Transverse colon (tissue), 4 donors: Measurements from ENCODE around the gene OPALIN.

Source experiments
- POLR2A ChIP-seq: fragments of 450-650 bp; IDR thresholded peaks from one replicate; pipeline ENCODE4 v1.6.1; 2016; ENCODE audit warnings: antibody characterized with exemption, mild to moderate bottlenecking, moderate library complexity
- POLR2AphosphoS5 ChIP-seq, 3 donors: sonication (generic); formaldehyde crosslinking; IDR thresholded peaks; one replicate each; pipeline ENCODE4 v1.6.1; 2016; ENCODE audit warnings: antibody characterized with exemption in 3 of 3
- TF ChIP-seq, protein P1 (sequence below), 5 experiments: fragments of 200-600 bp in 3 of 5; fragments of 450-650 bp in 2 of 5; sonication (generic) in 3 of 5; IDR thresholded peaks; 1 replicate in 2 of 5; 2 replicates in 3 of 5; pipeline ENCODE4 v1.5.1; 2016 to 2017; ENCODE audit warnings: antibody characterized with exemption in 5 of 5, inconsistent platforms in 3 of 5, mild to moderate bottlenecking in 2 of 5, moderate library complexity in 1 of 5

DNA sequence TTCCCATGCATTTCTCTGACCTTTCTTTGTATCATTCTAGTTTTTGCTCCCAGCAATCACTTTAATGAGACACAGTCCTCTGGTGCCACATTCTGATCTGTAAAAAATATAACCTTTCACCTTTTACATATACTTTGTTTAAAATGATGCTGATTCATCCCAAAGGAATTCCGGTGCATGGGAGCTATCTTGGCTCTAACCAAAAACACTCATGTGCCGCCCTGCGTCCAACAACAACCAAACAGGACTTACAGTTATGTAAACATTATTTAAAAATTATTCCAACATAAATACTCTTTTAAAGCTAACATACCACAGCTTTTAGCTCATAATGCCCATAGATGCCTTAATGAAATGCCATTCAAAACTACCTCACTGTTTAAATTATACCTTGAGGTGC lies 7.7 kb upstream of the OPALIN start:
- no peak for TF ChIP-seq POLR2A
- TF ChIP-seq, protein P1, sequence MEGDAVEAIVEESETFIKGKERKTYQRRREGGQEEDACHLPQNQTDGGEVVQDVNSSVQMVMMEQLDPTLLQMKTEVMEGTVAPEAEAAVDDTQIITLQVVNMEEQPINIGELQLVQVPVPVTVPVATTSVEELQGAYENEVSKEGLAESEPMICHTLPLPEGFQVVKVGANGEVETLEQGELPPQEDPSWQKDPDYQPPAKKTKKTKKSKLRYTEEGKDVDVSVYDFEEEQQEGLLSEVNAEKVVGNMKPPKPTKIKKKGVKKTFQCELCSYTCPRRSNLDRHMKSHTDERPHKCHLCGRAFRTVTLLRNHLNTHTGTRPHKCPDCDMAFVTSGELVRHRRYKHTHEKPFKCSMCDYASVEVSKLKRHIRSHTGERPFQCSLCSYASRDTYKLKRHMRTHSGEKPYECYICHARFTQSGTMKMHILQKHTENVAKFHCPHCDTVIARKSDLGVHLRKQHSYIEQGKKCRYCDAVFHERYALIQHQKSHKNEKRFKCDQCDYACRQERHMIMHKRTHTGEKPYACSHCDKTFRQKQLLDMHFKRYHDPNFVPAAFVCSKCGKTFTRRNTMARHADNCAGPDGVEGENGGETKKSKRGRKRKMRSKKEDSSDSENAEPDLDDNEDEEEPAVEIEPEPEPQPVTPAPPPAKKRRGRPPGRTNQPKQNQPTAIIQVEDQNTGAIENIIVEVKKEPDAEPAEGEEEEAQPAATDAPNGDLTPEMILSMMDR (IDR thresholded peaks at IDR 0.05): no peak
- TF ChIP-seq POLR2AphosphoS5 (IDR thresholded peaks at IDR 0.05): no peak
